IPS DF 6.9 (cell line): ENCODE data around the gene TAC3.
"Not testable (repeated sequence)": the region's sequence is repeated elsewhere in the genome, so short reads cannot be mapped to it uniquely, and the experiment has no call there.

ENCODE experiments used
- DNase-seq: peaks from one replicate; pipeline ENCODE4 v3.0.0-alpha.2; 2013; ENCODE audit warnings: low read depth, low spot score
- H3K27ac ChIP-seq: one replicate; pipeline ENCODE4 v1.5.1; 2013; ENCODE audit warnings: low read length, control low read depth
- H3K27me3 ChIP-seq: 2 replicates; pipeline ENCODE4 v1.6.1; 2013; ENCODE audit warnings: mild to moderate bottlenecking, low read length; ENCODE audit not compliant: control insufficient read depth, insufficient read depth
- H3K36me3 ChIP-seq: 2 replicates; pipeline ENCODE4 v1.6.1; 2013; ENCODE audit warnings: low read length; ENCODE audit not compliant: control insufficient read depth, insufficient read depth
- H3K4me1 ChIP-seq: 2 replicates; pipeline ENCODE4 v1.6.1; 2013; ENCODE audit warnings: low read length; ENCODE audit not compliant: control insufficient read depth, insufficient read depth
- H3K4me3 ChIP-seq: 2 replicates; pipeline ENCODE4 v1.5.1; 2013; ENCODE audit warnings: mild to moderate bottlenecking, low read length
- H3K9me3 ChIP-seq: 2 replicates; pipeline ENCODE4 v1.6.1; 2013; ENCODE audit warnings: low read length, inconsistent platforms; ENCODE audit not compliant: control insufficient read depth, insufficient read depth
- WGBS: extraction: QIAGEN DNeasy Blood & Tissue Kit; methylation state at CpG from one replicate; pipeline ENCODE4 v1.1.7; 2013; ENCODE audit warnings: mixed read lengths, missing lambda C conversion rate; ENCODE audit not compliant: insufficient read length, insufficient coverage; 5-methylcytosine and 5-hydroxymethylcytosine counted together

The TAC3 gene

DNA sequence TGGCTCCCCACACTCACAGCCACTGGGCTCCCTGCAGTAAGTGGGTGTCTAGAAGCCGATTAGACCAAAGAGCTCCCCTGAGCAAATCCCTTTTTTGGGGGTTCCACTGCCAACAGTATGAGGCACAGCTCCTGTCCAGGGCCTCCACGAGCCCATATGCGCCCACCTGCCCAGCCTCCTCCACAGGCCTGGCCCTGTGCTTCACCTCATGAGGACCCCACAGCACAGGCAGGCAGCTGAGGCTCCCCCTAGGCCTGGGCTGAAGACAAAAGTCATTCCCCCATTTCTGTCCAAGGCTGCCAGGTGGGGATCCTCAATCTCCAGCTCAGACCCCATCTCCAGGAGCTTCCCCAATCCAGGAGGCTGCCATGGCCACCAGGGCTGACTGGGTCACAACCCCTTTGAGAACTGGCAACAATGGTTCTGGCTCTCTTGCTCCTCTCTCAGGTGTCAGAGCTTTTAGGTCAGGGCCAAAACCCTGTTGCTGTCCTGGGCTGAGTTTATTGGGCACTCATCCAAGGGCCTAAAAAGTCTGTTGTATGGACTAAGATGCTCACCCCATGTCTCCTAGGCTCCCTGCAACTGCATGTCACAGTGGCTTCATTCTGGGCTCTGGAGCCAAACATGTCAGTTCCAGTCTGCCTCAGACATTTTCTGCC, 33.6 kb downstream of the TAC3 start:
- H3K27ac ChIP-seq, H3K4me1 ChIP-seq, DNase-seq, H3K4me3 ChIP-seq, H3K27me3 ChIP-seq, H3K9me3 ChIP-seq, H3K36me3 ChIP-seq: not testable (repeated sequence)
- WGBS: no CpG with 5 or more reads among the region's 3 CpGs

DNA sequence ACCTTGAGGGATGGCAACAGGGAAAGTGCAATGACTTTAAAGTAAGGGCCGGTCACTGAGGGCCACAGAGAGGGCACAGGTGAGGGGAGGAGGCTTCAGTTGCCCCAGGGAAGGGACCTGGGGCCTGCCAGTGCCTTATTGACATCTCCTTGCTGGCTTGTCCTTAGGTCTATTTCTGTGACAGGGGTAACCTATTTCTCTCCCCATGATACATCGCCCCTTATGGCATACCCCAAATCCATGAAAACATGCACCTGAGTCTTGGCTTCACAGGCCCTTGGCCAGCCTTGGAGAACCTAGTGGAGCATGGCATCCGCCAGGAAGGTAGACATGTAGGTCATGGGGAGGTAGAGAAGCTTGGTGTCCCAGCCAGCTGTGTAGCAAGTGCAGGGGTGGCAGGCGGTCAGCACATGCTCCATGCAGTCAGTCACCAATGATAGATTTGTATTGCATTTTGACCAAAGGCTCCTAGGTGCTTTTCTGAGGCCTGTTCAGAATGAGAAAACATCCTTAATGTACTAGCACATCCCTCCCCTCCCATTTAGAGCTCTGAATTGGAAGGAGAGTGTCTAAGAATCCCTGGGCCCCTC, 35.3 kb downstream of the TAC3 start:
- no CpG with 5 or more reads among the region's 4 CpGs for WGBS
- Histone ChIP-seq H3K4me3 (no peak overlapping the region), H3K9me3 (no peaks in the 10 kb centered on the region), H3K36me3 (no peaks in the 10 kb centered on the region), H3K4me1 (no peaks in the 10 kb centered on the region), H3K27ac (no peak overlapping the region), H3K27me3 (no peaks in the 10 kb centered on the region)
- DNase-seq: no peak

DNA sequence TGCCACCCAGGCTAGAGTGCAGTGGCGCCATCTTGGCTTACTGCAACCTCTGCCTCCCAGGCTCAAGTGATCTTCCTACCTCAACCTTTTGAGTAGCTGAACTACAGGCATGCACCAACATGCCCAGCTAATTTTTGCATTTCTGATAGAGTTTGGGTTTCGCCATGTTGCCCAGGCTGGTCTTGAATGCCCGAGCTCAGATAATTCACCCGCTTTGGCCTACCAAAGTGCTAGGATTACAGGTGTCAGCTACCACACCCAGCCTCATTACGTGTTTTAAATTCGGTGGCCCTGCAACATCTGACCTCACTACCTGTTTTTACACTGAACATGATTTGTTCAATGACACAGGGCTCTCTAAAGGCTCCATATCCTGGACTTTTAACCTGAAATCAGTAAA, 36.1 kb downstream of the TAC3 start:
- no peak overlapping the region for H3K4me3 ChIP-seq
- H3K4me1 ChIP-seq: no peaks in the 10 kb centered on the region
- no CpG with 5 or more reads among the region's 6 CpGs for WGBS
- no peaks in the 10 kb centered on the region for H3K9me3 ChIP-seq
- DNase-seq: no peak
- no peaks in the 10 kb centered on the region for H3K27me3 ChIP-seq
- no peaks in the 10 kb centered on the region for H3K36me3 ChIP-seq
- H3K27ac ChIP-seq: no peak overlapping the region

DNA sequence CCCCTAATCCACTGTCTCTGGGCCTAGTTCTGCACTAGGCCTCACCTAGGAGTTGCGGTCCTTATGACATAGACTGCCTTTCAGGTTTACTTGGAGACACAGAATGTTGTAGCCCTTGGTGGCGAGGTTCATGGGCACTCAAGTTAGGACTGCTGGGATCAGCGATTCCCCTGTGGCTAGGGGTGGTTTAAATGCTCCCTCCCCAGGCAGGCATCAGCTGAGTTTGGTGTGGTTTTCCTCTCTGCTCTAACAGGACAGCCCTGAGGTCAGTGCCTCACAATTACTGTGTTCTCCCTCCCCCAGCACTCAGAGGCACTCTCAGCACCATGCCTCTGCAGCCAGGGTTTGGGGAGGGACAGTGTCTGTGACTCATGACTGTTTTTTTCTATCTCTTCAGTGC, 36.7 kb downstream of the TAC3 start:
- H3K27me3 ChIP-seq: no peaks in the 10 kb centered on the region
- no peaks in the 10 kb centered on the region for H3K36me3 ChIP-seq
- no peak overlapping the region for H3K27ac ChIP-seq
- WGBS: no CpG with 5 or more reads among the region's 3 CpGs
- H3K4me3 ChIP-seq: no peak overlapping the region
- no peaks in the 10 kb centered on the region for H3K4me1 ChIP-seq
- DNase-seq: no peak
- H3K9me3 ChIP-seq: no peaks in the 10 kb centered on the region

DNA sequence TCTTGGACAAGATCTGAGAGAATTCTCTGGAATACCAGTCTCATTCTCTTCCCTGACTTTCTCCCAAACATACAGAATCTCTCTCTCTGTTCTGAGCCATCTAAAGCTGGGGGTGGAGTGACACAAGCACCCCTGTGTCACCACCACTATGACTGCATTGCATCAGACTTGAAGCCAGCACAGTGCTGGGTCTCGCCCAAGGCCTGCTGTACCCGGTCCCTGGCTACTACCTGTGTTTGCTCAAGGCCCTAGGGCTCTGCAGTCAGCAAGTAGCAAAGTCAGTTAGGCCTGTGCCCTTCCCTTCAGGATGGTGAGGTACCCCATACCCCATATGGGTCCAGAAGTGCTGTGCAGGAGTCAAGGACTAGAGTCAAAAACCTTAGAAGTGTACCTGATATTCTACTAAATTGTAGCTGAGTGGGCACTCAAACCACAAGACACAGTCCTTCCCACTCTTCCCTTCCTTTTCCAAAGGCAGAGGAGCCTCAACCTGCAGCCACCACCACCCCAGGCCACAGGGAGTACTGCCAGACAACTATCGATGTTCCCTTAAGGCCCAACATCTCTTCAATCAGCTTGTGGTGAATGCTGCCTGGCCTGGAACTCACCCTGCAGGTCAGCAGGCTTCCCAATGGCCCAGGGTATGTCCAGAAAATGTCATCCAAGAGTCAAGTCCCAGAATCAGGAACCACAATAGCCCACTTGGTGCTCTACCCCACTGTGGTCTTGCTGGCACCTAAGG, 37.8 kb downstream of the TAC3 start:
- whole genome bisulfite sequencing: no CpG with 5 or more reads among the region's 3 CpGs
- H3K27ac ChIP-seq: no peak overlapping the region

GRCh38 chr12:56977361-56977760, 39.0 kb downstream of the TAC3 start:
- no CpG with 5 or more reads among the region's 4 CpGs for WGBS
- H3K27ac ChIP-seq, H3K9me3 ChIP-seq, H3K4me3 ChIP-seq, H3K4me1 ChIP-seq, H3K27me3 ChIP-seq, DNase-seq, H3K36me3 ChIP-seq: not testable (repeated sequence)

More for the DNA sequence above, 37.8 kb downstream of the TAC3 start:
- H3K4me1 ChIP-seq: no peaks in the 10 kb centered on the region
- no peaks in the 10 kb centered on the region for H3K9me3 ChIP-seq
- no peak for DNase-seq
- H3K27me3 ChIP-seq: no peaks in the 10 kb centered on the region
- H3K36me3 ChIP-seq: no peaks in the 10 kb centered on the region
- H3K4me3 ChIP-seq: no peak overlapping the region

- no CpG with 5 or more reads among the region's 3 CpGs for WGBS
- H3K9me3 ChIP-seq, H3K4me1 ChIP-seq, DNase-seq, H3K27ac ChIP-seq, H3K4me3 ChIP-seq, H3K36me3 ChIP-seq, H3K27me3 ChIP-seq: not testable (repeated sequence)
Measured at GRCh38 chr12:56974224-56974623, 42.1 kb downstream of the TAC3 start.

GRCh38 chr12:56968910-56969309, 47.4 kb downstream of the TAC3 start:
- H3K27ac ChIP-seq, H3K4me3 ChIP-seq, H3K36me3 ChIP-seq, DNase-seq, H3K9me3 ChIP-seq, H3K4me1 ChIP-seq, H3K27me3 ChIP-seq: not testable (repeated sequence)
- no CpG with 5 or more reads among the region's 6 CpGs for WGBS

DNA sequence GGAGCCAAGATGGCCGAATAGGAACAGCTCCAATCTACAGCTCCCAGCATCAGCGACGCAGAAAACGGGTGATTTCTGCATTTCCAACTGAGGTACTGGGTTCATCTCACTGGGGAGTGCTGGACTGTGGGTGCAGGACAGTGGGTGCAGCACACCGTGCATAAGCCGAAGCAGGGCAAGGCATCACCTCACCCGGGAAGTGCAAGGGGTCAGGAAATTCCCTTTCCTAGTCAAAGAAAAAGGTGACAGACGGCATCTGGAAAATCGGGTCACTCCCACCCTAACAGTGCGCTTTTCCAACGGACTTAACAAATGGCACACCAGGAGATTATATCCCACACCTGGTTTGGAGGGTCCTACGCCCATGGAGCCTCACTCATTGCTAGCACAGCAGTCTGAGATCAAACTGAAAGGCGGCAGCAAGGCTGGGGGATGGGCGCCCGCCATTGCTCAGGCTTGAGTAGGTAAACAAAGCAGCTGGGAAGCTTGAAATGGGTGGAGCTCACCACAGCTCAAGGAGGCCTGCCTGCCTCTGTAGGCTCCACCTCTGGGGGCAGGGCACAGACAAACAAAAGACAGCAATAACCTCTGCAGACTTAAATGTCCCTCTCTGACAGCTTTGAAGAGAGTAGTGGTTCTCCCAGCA, 50.2 kb downstream of the TAC3 start:
- not testable (repeated sequence) for DNase-seq, H3K4me1 ChIP-seq, H3K36me3 ChIP-seq, H3K9me3 ChIP-seq, H3K27me3 ChIP-seq, H3K27ac ChIP-seq, H3K4me3 ChIP-seq
- WGBS: no CpG with 5 or more reads among the region's 15 CpGs

GRCh38 chr12:56965124-56965523, 51.2 kb downstream of the TAC3 start:
- H3K4me3 ChIP-seq, H3K27ac ChIP-seq, H3K9me3 ChIP-seq, H3K36me3 ChIP-seq, DNase-seq, H3K27me3 ChIP-seq, H3K4me1 ChIP-seq: not testable (repeated sequence)
- no CpG with 5 or more reads among the region's 4 CpGs for WGBS
